ENCODE data around the gene GSDMA. TPM values are rescaled to one million over a fixed set of nuclear protein-coding genes. Genes with fewer than 3 reads are reported as not detected.

Gene GSDMA
- not detected in 2 replicates for total RNA-seq (2014; rRNA removed; shearing (Covaris generic))

- Histone ChIP-seq H3K36me3 (replicated peaks; ENCODE audit: control insufficient read depth, insufficient read depth, low read length) (no peaks in the 10 kb centered on the region), H3K27me3 (ENCODE audit: control insufficient read depth, insufficient read depth, low read length) (no peaks in the 10 kb centered on the region; the same call in 1 of the 2 replicates), H3K4me3 (ENCODE audit: insufficient read depth, low read depth, low read length) (no peak within 1 kb of the TSS)
- DNase-seq = no peak
Measured at GRCh38 chr17:39962642-39963220, at the start of gene GSDMA. GSDMA (plus strand) TSS chr17:39963004; CDS start chr17:39965688, 2,684 bp downstream.

- Histone ChIP-seq H3K4me3 (ENCODE audit: insufficient read depth, low read depth, low read length) (no peak overlapping the region), H3K27me3 (ENCODE audit: control insufficient read depth, insufficient read depth, low read length) (no peaks in the 10 kb centered on the region), H3K36me3 (replicated peaks; ENCODE audit: control insufficient read depth, insufficient read depth, low read length) (no peaks in the 10 kb centered on the region; the same call in none of the 2 replicates)
- DNase-seq = no peak
Measured at GRCh38 chr17:39913989-39914388, 48.8 kb upstream of the GSDMA start.

GRCh38 chr17:39915559-39915958, 47.2 kb upstream of the GSDMA start:
- no peak for DNase-seq
- Histone ChIP-seq H3K4me3 (ENCODE audit: insufficient read depth, low read depth, low read length) (no peak overlapping the region), H3K27me3 (ENCODE audit: control insufficient read depth, insufficient read depth, low read length) (no peaks in the 10 kb centered on the region), H3K36me3 (replicated peaks; ENCODE audit: control insufficient read depth, insufficient read depth, low read length) (peaks cover 3% of the 10 kb centered on the region)

GRCh38 chr17:39916918-39917317, 45.9 kb upstream of the GSDMA start:
- peaks cover 5% of the 10 kb centered on the region for H3K36me3 ChIP-seq (replicated peaks; ENCODE audit: control insufficient read depth, insufficient read depth, low read length)
- H3K4me3 ChIP-seq (ENCODE audit: insufficient read depth, low read depth, low read length) = no peak overlapping the region
- peak; percentile 64 for DNase-seq
- H3K27me3 ChIP-seq (ENCODE audit: control insufficient read depth, insufficient read depth, low read length) = no peaks in the 10 kb centered on the region

GRCh38 chr17:39919087-39919683, 43.6 kb upstream of the GSDMA start:
- no peak for DNase-seq
- Histone ChIP-seq H3K36me3 (replicated peaks; ENCODE audit: control insufficient read depth, insufficient read depth, low read length) (peaks cover 24% of the 10 kb centered on the region), H3K4me3 (ENCODE audit: insufficient read depth, low read depth, low read length) (no peak overlapping the region), H3K27me3 (ENCODE audit: control insufficient read depth, insufficient read depth, low read length) (no peaks in the 10 kb centered on the region)

- Histone ChIP-seq H3K4me3 (ENCODE audit: insufficient read depth, low read depth, low read length) (no peak overlapping the region), H3K27me3 (ENCODE audit: control insufficient read depth, insufficient read depth, low read length) (no peaks in the 10 kb centered on the region), H3K36me3 (replicated peaks; ENCODE audit: control insufficient read depth, insufficient read depth, low read length) (peaks cover 24% of the 10 kb centered on the region)
- peak; percentile 56 for DNase-seq
Measured at GRCh38 chr17:39920218-39921210, 42.3 kb upstream of the GSDMA start.

GRCh38 chr17:39921323-39921722, 41.5 kb upstream of the GSDMA start:
- H3K36me3 ChIP-seq (replicated peaks; ENCODE audit: control insufficient read depth, insufficient read depth, low read length) = peaks cover 24% of the 10 kb centered on the region
- DNase-seq = peak; percentile 12
- H3K4me3 ChIP-seq (ENCODE audit: insufficient read depth, low read depth, low read length) = no peak overlapping the region
- no peaks in the 10 kb centered on the region for H3K27me3 ChIP-seq (ENCODE audit: control insufficient read depth, insufficient read depth, low read length)

GRCh38 chr17:39922006-39922405, 40.8 kb upstream of the GSDMA start:
- peak; percentile 7 for DNase-seq
- H3K27me3 ChIP-seq (ENCODE audit: control insufficient read depth, insufficient read depth, low read length) = no peaks in the 10 kb centered on the region
- no peak overlapping the region for H3K4me3 ChIP-seq (ENCODE audit: insufficient read depth, low read depth, low read length)
- peaks cover 24% of the 10 kb centered on the region for H3K36me3 ChIP-seq (replicated peaks; ENCODE audit: control insufficient read depth, insufficient read depth, low read length)

GRCh38 chr17:39923230-39923629, 39.6 kb upstream of the GSDMA start:
- peak; percentile 16 for DNase-seq
- no peak overlapping the region for H3K4me3 ChIP-seq (ENCODE audit: insufficient read depth, low read depth, low read length)
- no peaks in the 10 kb centered on the region for H3K27me3 ChIP-seq (ENCODE audit: control insufficient read depth, insufficient read depth, low read length)
- H3K36me3 ChIP-seq (replicated peaks; ENCODE audit: control insufficient read depth, insufficient read depth, low read length) = peaks cover 24% of the 10 kb centered on the region

GRCh38 chr17:39923836-39924690, 38.7 kb upstream of the GSDMA start:
- Histone ChIP-seq H3K4me3 (ENCODE audit: insufficient read depth, low read depth, low read length) (no peak overlapping the region), H3K27me3 (ENCODE audit: control insufficient read depth, insufficient read depth, low read length) (no peaks in the 10 kb centered on the region), H3K36me3 (replicated peaks; ENCODE audit: control insufficient read depth, insufficient read depth, low read length) (peaks cover 23% of the 10 kb centered on the region)
- DNase-seq = peak; percentile 21

GRCh38 chr17:39924691-39925055, 38.1 kb upstream of the GSDMA start:
- H3K27me3 ChIP-seq (ENCODE audit: control insufficient read depth, insufficient read depth, low read length) = no peaks in the 10 kb centered on the region

GRCh38 chr17:39925282-39926134, 37.3 kb upstream of the GSDMA start:
- H3K4me3 ChIP-seq (ENCODE audit: insufficient read depth, low read depth, low read length) = no peak overlapping the region
- no peak for DNase-seq
- H3K27me3 ChIP-seq (ENCODE audit: control insufficient read depth, insufficient read depth, low read length) = no peaks in the 10 kb centered on the region
- peaks cover 20% of the 10 kb centered on the region for H3K36me3 ChIP-seq (replicated peaks; ENCODE audit: control insufficient read depth, insufficient read depth, low read length)

More at GRCh38 chr17:39924691-39925055, 38.1 kb upstream of the GSDMA start:
- Histone ChIP-seq H3K4me3 (ENCODE audit: insufficient read depth, low read depth, low read length) (no peak overlapping the region), H3K36me3 (replicated peaks; ENCODE audit: control insufficient read depth, insufficient read depth, low read length) (peaks cover 20% of the 10 kb centered on the region)
- no peak for DNase-seq

GRCh38 chr17:39926135-39926587, 36.6 kb upstream of the GSDMA start:
- Histone ChIP-seq H3K36me3 (replicated peaks; ENCODE audit: control insufficient read depth, insufficient read depth, low read length) (peaks cover 20% of the 10 kb centered on the region), H3K4me3 (ENCODE audit: insufficient read depth, low read depth, low read length) (peak overlapping the region; percentile 71), H3K27me3 (ENCODE audit: control insufficient read depth, insufficient read depth, low read length) (no peaks in the 10 kb centered on the region)
- DNase-seq = no peak
